Measurements from ENCODE around the gene STAMBP.

STAMBP gene

DNA sequence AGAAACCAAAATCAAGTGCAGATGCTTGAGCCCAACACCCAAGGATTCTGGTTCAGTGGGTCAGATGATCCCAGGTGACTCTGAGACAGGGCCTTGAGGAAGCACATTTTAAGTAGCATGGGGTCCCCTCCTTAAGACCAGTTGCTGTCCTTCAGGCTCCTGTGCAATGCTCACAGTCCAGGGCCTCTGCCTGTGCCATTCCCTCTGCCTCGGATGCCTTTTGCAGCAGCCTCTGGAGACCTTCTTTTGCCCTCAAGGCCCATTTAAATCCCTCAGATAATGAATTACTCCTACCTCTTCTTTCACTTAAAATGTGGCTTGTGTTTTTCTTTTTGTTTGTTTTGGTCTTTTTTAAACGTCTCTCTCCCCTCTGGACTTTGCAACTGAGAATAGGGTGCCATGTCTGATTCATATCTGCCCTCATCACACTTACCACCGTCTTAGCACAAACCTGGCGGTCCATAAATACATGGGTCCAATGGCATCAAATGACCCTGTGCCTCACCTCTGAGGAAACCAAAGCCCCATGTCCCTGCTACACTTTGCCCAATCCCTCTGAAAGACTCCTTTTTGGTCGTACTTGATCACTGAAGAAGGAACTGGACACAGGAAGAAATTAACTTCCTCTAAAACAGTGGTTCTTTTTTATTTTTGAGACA is 78.2 kb downstream of the STAMBP start:
- DNase-seq (ENCODE audit: low spot score) = no peak

DNA sequence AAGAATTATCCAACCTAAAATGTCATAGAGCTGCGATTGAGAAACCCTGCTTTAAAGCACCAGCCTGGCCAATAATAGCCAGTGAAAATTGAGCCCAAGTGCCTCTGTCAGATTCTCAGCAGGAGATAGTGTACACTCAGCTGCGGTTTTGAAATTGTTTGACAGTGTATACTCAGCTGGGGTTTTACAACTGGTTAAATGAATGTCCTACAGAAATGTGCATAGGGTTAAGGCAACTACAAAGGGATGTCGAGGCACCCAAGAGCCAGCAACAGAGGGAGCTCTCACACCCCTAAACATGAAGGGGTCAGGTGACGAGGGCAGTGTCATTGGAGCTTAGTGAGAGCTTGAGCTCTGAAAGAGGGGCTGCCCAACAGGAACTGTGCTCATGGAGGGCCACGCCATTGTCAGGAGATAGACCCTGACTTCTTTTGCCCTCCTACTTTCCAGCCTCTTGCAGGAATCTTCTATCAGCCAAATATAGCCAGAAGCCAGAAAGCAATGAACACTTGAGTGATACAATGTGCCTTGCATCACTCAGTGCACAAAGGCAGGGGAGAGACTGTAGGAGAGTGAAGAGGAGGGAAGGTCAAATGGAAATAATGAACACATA is 79.2 kb downstream of the STAMBP start:
- DNase-seq (ENCODE audit: low spot score) = peak; percentile 23

DNA sequence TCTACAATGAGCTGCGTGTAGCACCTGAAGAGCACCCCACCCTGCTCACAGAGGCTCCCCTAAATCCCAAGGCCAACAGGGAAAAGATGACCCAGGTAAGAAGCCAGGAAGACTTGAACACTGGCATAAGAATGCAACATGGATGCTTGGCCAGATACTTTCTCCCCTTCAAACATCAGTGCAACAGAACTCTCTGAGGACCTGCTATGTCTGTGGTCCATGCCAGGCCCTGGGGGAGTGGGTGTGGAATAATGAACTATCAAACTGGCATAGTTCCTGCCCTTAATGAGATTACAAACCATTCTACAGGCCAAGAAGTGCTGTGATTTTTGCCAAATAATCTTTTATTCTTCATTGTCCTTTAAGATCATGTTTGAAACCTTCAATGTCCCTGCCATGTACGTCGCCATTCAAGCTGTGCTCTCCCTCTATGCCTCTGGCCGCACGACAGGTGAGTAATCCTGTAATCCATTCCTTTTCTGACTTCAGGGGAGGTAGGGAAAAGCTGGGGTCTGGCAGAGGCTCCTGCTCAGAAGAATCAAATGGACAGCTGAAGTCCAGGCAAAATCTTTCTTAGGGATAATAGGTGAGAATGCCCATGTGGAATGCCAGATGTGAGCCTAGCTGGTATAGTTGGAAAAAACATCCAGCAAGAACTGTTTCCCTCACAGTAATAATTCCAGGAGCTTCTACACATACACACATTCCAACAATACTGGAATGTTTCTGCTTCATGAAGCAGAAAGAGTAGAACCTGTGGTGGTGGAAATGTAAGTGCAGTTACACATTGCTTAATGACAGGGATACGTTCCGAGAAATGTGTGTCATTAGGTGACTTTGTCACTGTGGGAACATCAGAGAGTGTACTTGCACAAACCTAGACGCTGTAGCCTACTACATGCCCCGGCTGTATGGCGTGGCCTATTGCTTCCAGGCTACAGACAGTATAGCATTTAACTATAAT is 80.2 kb downstream of the STAMBP start:
- no peak for DNase-seq (ENCODE audit: low spot score)

DNA sequence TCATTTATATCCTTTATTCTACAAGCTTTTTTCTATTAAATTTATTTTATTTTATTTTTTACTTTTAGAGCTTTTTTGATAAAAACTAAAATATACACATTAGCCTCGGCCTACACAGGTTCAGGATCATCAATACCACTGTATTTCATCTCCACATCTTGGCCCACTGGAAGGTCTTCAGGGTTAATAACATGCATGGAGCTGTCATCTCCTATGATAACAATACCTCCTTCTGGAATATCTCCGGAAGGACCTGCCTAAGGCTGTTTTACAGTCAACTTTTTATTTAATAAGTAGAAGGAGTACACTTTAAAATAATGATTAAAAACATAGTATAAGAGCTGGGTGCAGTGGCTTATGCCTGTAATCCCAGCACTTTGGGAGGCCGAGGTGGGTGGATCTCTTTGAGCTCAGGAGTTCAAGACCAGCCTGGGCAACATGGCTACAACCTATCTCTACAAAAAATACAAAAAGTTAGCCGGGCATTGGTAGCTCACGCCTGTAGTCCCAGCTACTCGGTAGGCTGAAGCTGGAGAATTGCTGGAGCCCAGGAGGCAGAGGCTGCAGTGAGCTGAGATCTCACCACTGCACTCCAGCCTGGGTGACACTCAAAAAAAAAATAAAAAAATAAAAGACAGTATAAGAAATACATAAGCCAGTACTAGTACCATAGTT is 82.2 kb downstream of the STAMBP start:
- no peak for DNase-seq (ENCODE audit: low spot score)

DNA sequence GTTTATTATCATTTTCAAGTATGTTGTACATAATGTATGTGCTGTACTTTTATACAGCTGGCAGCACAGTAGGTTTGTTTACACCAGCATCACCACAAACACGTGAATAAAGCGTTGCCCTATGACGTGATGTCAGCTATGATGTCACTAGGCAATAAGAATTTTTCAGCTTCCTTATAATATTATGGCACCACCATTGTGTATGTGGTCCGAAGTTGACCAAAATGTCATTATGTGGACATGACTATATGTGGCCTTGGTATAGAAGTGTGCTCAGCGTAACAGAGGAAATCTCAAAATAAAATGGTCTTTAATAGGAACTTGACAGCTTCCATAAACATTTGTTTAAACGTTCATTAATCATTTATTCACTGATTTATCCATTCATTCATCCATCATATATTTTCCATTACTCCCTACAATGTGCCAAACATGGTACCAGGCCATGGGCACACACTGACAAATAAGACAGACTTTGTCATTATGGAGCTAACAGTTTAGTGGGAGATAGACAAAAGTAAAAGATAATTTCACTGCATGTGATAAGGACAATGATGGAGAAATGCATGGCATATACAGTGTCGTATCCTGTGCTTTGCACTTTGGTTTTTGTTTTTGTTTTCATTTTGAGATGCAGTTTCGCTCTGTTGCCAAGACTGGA is 82.9 kb downstream of the STAMBP start:
- no peak for DNase-seq (ENCODE audit: low spot score)

DNA sequence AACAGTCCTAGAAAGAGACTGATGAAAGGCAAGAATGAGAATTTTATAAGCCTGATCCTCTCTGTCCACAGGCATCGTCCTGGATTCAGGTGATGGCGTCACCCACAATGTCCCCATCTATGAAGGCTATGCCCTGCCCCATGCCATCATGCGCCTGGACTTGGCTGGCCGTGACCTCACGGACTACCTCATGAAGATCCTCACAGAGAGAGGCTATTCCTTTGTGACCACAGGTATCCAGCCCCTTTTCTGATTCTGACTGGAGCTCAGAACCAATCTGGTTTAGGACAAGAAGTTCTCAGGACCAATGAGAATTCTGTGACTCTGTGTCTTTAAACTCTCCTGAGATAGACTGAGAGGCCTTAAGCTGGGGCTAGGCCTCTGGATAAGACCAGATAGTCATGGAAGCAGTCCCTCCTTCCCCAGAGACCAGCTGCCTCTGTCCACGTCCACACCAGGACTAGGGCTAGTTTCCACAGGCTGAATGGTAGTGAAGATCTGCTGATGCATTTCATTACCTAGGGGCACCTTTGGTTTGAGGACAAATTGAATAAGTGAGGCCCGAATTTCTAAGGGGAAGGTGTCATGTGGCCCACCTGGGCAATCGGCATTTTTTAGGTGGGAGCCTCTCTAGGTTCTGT is 84.8 kb downstream of the STAMBP start:
- no peak for DNase-seq (ENCODE audit: low spot score)

DNA sequence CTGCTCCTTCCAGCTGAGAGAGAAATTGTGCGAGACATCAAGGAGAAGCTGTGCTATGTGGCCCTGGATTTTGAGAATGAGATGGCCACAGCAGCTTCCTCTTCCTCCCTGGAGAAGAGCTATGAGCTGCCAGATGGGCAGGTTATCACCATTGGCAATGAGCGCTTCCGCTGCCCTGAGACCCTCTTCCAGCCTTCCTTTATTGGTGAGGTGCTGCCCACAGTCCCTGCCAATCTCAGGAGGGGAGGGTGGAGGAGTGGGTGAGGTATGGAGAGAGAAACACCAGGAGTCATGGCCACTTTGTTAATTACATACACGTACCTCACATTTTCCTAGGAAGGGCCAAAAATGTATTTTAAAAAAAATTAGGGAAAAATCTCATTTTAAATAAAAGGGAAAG is 85.9 kb downstream of the STAMBP start:
- no peak for DNase-seq (ENCODE audit: low spot score)

DNA sequence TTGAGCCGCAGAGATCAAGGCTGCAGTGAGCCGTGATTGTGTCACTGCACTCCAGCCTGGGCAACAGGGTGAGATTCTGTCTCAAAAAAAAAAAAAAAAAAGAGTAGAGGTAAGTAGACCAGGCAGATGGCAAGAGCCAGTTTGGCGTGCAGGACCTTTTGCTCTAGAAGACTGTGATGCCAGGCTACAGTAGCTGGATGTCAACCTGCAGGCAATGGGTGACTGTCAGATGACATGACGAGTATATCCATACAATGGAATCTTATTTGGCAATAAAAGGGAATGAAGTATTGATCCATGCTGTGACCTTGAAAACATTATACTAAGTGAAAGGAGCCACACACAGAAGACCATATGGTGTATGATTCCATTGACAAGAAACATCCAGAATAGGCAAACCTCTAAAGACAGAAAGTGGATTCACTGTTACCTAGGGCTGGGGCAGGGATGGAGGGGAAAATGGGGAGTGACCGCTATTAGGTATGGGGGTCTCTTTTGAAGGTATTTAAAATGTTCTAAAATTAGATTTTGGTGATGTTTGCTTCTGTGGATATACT is 86.8 kb downstream of the STAMBP start:
- DNase-seq (ENCODE audit: low spot score) = no peak

DNA sequence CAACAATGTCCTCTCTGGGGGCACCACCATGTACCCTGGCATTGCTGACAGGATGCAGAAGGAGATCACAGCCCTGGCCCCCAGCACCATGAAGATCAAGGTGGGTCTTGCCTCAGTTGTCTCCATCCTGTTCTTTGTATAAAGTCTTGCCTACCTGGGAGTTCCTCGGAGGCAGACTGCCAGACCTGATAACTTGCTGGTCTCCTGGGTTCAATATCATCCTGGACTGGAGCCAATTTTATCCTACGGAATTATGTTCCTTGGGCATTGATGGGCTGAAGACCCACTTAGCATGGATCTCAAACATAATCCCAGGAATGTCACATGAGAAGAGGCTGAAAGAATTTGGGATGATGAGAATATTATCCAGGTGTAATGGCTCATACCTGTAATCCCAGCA is 87.9 kb downstream of the STAMBP start:
- no peak for DNase-seq (ENCODE audit: low spot score)

DNA sequence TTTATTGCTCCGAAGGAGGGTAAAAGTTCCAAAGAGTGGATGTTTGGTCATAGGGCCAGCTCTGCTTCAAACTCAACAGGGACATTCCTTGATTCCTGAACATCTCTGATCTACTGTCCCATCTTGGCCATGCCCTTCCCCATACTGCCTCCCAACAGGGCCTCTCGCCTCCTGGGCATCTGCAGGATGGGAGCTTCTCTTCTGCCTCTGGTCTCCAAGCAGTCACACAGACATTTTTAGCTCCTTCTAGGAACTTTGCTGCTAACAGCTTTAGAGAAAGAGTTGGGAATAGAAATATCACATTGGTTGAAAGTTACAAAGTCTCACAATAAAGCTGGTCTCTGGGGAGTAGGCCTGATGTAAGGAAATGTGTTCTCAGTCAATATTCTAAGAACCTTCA is 88.5 kb downstream of the STAMBP start:
- no peak for DNase-seq (ENCODE audit: low spot score)

DNA sequence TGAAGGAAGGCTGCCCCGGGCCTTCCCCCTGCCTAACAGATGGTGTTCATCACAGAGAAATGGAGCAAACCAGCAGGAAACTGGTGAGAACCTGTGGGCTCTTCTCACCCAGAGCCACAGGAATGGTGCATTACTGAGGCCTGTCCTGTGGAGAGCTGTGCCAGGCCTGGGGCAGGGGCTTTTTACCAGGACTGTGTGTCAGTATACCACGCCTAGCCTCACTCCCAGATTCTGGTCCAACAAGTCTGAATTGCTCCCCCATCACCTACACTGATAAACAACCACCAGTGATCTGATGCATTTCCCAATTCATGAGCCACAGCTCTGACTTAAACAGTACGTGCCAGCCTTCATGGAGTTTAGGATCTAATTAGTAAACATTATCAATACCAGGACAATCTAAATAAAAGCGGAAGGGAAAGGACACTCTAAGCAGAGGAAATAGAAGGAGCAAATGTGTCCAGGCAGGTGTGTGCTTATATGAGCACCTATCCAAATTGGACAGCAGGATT is 89.0 kb downstream of the STAMBP start:
- DNase-seq (ENCODE audit: low spot score) = no peak

DNA sequence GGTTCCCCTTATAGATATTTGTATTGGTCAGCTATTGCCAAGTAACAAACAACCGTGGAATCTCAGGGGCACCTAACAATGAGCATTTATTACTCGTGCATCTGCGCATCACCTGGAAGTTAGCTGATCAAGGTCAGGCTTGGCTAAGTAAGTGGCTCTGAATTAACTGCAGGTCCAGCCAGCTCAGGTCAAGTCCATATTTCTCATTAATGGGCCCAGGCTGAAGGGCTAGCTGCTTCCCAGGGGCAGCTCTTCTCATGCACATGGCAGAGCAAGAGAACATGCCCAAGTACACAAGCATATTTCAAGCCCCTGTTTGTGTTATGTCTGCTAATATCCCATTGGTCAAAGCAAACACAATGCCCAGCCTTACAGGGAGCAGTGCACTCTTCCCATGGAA is 90.1 kb downstream of the STAMBP start:
- DNase-seq (ENCODE audit: low spot score) = no peak

DNA sequence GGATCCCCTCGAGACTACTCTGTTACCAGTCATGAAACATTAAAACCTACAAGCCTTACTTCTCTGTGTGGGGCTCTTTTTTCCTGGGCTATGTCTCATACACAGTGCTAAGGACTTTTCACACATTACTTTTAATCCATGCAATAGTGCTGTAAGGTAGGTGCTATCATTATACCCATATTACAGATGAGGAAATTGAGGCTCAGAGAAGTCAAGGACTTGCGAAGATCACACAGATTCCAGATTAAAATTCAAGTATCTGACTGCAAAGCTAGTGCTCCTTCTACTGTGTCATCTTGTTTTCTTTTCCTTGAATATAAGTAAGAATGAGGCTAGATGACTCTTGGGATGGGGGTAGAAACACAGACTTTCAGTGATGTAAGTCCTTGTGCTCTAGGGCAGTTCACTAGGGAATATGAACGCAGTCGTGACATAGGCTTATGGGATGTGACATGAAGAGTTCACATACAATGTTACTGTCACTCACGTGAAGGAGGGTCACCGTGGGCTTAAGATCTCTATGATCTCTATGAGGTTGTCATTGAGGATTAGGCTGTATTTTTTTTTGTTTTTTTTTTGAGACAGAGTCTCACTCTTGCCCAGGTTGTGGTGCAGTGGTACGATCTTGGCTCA is 91.0 kb downstream of the STAMBP start:
- no peak for DNase-seq (ENCODE audit: low spot score)

DNA sequence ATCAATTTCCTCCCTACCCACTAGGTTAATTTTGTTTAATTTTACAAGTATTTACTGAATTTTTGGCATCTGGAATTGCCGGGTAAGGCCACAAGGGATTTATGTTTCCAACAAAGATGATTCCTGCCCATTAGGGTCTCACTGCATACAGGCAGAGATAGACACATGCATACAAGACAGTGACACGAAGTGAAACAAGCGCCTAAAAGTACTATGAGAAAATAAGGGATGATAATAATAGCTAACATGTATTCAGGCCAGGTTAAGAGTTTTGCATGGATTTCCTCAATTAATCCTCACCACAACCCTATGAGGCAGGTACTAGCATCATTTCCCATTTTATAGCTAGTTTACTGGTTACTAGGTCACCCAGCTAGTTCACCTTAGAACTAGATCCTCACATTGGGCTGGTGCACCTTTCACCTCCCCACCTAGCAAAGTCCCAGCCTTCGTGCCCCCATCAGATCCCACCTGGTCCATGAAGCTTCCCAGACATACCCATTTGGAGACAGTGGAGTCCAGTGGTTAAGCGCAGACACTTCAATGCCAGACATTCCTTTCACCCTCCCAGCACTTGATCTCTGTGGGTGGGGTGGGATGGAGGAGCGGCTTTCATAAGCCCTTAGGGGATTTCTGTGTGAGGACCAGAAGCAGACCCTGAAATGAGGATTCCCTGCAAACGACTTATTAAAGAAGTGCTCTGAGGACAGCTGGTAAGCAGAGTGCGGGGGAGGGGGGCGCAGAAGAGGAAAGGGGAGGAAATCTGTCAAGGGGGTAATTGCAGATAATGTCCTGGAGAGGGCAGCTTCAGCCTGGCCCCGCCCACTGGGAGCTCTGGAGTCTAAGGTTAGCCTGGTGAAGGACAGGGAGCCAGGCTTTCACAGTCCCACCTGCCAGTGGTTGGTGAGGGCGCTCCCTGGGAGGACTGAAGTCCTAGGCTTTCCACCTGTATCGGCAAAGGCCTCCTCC is 92.1 kb downstream of the STAMBP start:
- DNase-seq (ENCODE audit: low spot score) = peak; percentile 36

DNA sequence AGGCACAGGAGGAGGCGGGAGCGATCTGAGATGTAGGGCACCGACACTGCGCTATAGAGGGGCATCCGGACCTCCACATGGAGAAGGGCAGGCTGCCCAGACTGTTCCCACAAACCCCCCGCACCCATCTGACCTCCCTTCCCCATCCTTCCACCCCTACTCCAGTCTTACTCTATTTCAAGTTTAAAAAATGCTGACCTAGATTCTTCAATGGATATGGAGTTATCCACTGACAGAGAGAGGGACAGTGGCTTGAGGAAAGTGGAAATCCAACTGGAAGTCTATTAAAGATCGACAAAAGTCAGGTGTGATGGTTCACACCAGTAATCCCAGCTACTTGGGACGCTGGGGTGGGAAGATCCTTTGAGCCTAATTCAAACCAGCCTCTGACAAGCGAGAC is 92.8 kb downstream of the STAMBP start:
- DNase-seq (ENCODE audit: low spot score) = no peak

DNA sequence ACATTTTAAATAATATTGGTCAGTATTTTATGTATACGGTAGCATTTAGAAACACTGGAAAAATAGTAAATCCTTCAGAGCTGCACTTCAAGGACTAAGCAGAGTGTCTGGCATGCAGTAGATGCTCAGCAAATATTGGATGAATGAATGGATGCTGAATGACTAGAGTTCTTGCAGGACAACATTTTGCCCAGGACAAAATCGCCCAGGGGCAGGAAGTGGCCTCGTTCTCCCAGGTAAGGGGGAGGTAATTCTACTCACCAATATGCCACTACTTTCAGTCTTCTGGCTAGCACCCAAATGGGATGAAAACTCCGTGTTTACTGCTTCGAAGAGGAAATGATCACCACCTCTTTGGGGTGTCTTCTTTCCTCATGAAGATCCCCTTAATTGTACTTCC is 93.9 kb downstream of the STAMBP start:
- no peak for DNase-seq (ENCODE audit: low spot score)
